Stimulated activated naive CD4-positive, alpha-beta T cell treated with Interleukin-2 at 50 U/mL for 16 hours (primary cell): ENCODE data around the gene SLC35E3.

Source experiments
- DNase-seq: peaks from one replicate; lab custom pipeline; 2025; lab: John Stamatoyannopoulos, UW

The SLC35E3 gene

DNA sequence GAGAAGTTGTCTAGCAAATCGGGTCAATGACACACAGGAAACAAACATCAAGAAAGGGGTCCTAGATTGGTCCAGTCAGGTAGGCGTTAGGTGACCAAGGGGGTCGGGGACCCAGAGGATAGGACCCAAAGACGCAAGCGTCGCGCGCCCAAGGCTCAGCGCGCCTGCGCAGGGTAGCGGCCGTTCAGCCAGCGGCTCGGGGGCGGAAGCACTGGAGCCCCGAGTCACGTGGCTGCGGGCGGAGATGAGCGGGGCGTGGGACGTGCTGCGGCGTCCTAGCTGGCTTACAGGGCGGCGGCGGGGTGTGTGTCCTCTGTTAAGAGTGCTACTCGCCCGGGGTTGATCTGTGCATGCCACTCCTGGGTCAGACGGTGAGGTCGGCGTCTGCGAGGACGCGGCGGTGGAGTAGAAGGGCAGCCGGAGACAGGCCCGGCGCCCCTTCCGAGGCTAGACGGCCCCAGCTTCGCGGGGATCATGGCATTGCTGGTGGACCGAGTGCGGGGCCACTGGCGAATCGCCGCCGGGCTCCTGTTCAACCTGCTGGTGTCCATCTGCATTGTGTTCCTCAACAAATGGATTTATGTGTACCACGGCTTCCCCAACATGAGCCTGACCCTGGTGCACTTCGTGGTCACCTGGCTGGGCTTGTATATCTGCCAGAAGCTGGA, at the start of gene SLC35E3:
SLC35E3 (plus strand) TSS at position 273 of the 668 bp plus-strand sequence; CDS start at position 475, 202 bp downstream.
- peak; percentile 92 for DNase-seq

GRCh38 chr12:68699486-68699885, 46.5 kb upstream of the SLC35E3 start:
- no peak for DNase-seq

DNA sequence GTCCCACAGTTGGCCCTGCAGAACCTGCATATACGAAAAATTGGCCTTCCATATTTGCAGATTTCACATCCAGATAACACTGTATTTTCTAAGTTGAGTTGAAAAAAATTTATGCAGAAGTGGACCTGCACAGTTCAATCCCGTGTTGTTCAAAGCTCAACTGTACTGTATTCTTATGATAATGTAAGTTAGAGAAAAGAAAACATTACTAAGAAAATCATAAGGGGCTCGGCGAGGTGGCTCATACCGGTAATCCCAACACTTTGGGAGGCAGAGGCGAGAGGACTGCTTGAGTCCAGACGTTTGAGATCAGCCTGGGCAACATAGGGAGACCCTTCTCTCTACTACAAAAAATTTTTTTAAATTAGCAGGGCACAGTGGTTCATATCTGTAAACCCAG, 18.2 kb upstream of the SLC35E3 start:
- DNase-seq, result no peak

DNA sequence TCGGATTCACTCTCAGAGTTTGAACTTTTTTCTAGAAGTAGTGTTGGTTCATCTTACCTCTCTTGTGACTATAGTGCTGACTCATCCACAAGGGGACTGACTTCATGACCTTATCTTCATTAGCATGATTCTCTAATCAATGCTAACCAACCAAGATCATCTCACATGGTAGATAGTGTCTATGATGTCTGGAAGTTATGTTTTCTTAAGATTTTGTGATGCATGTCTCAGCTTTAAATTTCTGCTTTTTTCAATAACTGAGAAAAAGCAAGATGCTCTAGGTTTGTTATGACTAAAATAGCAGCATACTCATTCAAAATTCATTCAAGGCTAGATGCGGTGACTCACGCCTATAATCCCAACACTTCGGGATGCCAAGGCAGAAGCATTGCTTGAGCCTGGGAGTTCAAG, 12.3 kb upstream of the SLC35E3 start:
- DNase-seq, result no peak

DNA sequence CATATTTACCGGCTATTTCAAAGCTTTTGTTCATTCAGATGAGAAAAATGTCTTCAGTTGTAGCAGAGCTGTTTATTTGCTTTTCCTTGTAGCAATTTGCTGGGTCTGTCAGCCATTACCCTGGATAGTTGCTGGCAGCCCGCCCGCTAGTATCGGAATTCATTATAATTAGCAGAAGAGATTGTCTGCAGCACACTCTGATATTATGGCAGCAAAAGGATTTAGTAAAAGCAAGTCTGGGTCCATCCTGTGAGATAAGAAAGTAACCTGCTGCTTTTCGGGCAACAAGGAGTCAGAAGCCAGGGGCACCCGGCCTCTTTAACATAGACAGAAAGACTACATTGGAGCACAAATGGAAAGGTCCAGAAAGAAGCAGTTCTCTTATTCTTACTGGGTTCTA, 6.1 kb upstream of the SLC35E3 start:
- DNase-seq, result no peak

DNA sequence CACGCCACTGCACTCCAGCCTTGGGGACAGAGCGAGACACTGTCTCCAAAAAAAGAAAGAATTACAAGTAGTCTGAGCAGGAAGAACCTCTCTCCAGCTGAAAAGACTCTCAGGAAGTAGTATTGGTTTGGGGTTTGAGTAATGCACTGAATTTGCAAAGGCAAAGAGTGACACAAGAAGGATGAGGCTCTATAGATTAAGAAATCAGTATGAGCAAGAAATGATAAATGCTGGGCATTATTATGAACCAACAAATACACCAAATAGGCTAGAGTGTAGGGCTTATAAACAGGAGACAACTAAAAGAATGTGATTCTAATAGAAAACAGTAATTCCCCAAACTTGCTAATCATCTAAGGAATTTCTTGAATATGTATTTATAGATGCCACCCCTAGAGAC, 2.6 kb upstream of the SLC35E3 start:
- DNase-seq, result no peak

GRCh38 chr12:68745376-68745903, 536 bp upstream of the SLC35E3 start:
- DNase-seq, result no peak

GRCh38 chr12:68746572-68747180, 700 bp downstream of the SLC35E3 start:
- DNase-seq, result peak; percentile 15

DNA sequence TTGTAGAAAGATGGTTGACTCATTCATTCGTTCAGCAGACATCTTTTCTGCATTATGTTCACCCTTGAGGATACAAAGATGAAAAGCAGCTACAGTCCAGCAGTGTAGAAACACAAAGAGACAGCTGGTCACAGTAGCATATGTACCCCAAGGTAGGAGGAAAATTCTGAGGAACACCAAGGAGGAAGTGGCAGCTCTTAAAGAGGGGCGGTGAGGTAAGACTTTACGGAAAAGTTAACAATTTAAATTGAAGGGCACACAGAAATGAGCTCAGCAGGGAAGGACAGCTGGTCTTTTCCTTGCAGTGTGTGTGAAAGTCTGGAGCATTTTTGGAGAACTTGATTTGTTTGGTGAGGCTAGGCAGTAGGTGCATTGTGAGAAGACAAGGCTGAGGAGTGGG, 3.5 kb downstream of the SLC35E3 start:
- DNase-seq, result no peak

GRCh38 chr12:68749861-68750260, 3.9 kb downstream of the SLC35E3 start:
- no peak for DNase-seq

DNA sequence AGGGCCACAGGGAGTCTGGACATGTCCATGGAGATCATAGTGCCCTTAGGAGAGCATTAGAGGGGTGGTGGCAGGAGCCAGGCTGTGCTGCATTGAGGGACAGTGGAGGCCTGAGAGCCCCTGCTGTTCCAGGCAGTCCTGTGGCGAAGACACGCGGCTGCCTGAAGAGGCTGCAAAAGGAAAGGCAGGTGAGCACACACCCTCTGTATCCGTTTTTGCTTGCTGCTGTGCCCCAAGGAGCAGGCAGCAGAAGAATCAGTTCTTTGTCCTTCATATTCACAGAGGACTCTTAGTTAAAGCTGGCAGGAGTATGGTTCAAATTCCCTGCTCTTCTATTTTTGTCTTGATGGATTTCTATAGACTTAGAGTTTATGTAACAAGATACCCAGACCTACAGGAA, 4.5 kb downstream of the SLC35E3 start:
- no peak for DNase-seq

DNA sequence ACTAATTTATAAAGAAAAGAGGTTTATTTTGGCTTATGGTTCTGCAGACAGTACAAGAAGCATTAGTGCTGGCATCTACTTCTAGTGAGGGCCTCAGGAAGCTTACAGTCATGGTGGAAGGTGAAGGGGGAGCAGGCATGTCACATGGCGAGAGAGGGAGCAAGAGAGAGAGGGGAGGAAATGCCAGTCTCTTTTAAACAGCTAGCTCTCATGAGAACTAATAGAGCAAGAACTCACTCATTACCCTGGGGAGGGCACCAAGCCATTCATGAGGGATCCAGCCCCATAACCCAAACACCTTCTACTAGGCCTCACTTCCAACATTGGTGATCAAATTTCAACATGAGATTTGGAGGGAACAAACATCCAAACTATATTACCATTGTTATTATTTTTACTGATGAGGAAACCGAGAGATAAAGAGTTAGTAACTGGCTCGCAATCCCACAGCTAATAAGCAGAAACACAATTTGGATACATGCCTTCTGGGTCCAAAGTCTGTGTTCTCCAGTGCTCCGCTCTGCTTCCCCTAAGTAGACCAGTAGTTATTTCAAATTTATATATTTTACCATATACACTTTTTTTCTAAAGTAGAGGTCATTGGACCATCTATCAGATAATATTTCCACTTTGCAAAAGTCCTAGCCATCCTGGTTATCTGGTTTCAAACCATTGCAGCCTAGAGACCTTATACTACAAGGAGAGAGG, 9.7 kb downstream of the SLC35E3 start:
- no peak for DNase-seq

DNA sequence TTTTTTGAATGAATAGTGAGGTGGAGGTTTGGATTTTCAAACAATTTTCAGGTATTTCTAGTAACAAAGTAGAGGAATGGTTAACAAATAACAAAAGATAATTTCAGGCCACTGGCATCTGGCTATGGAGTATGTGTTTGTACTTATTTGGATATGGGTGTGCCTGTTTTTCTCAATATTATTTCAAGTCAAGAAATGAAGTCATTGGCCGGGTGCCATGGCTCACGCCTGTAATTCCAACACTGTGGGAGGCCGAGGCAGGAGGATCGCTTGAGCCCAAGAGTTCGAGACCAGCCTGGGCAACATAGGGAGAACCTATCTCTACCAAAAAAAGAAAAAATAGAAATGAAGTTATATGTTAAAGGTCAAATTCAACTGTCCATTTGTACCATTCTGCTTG, 13.9 kb downstream of the SLC35E3 start:
- DNase-seq, result no peak

- no peak for DNase-seq
These were observed 14.9 kb downstream of the SLC35E3 start for GRCh38 chr12:68760806-68761441.

DNA sequence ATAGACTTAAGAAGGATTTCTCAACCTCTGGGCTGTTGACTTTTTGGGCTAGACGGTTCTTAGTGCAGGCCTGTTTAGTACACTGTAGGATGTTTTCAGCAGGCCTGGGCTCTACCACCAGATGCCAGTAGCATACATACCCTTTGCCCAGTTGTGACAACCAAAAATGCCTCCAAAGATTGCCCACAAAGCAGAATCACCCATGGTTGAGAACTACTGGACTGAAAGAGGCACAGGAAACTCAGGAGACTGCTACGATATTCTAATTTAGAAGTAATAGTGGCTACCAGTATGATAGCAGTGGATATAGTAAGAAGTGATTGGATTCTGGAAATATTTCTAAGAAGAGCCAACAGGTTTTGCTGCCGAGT, 15.5 kb downstream of the SLC35E3 start:
- DNase-seq, result no peak

- no peak for DNase-seq
These were observed 16.1 kb downstream of the SLC35E3 start for GRCh38 chr12:68761901-68762630.

GRCh38 chr12:68762691-68763090, 16.7 kb downstream of the SLC35E3 start:
- DNase-seq, result no peak

GRCh38 chr12:68765696-68766095, 19.7 kb downstream of the SLC35E3 start:
- no peak for DNase-seq

GRCh38 chr12:68766646-68767045, 20.7 kb downstream of the SLC35E3 start:
- DNase-seq, result no peak

- no peak for DNase-seq
These were observed 21.2 kb downstream of the SLC35E3 start for GRCh38 chr12:68767191-68767590.

- DNase-seq, result no peak
These were observed 22.5 kb downstream of the SLC35E3 start for GRCh38 chr12:68768431-68768939.

DNA sequence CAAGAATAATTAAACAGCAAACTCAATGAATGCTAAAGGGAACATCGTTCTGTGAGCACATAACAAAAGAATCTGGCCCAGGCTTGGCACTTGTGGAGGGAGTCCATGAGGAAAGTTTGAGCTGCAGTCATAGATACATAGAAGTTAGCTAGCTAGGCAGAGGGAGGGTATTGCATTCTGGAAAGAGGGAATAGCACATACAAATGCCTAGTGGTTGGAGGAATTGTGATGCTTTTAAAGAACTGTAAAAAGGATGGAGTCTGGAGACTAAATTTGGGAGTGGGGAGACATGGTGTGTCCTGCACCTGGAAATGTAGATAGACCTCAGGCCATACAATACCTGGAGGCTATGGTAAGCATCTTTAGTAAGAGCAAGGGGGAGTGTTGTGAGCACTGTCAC, 24.0 kb downstream of the SLC35E3 start:
- DNase-seq, result no peak
